Iris pigment epithelial cell (primary cell): ENCODE data around the gene SOX9.
"Not testable (repeated sequence)": the region's sequence is repeated elsewhere in the genome, so short reads cannot be mapped to it uniquely, and the experiment has no call there.

Experiments used
- DNase-seq: peaks from one replicate; pipeline ENCODE4 v3.0.0-alpha.2; 2011; ENCODE audit warnings: low read depth

SOX9 gene

DNA sequence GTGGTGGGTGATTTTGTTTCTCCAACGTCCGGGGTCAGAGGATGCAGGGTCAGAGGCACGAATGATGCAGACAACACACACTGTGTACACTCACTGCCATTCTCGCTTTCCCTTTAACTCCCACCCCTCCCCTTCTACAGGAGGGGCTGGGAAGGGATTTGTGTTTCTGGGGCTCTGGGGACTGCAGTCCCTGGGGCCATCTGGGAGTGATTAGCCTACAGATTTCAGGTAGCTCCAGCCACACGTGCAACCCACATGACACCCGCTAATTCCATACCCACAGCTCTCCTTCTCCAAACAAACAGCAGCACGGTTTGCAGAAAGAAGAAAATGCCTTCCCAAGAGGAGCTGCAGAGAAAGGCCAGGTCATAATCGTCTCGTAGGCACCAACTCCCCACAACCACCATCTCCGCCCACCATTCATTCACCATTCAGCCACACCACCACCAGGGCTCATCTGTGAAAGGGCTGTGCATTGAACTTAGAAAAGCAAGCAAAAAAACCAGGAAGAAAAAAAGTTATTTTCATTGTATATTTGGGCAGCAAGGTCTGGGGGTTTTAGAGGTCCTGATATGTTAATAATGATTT is 9.4 kb upstream of the SOX9 start:
- no peak for DNase-seq

DNA sequence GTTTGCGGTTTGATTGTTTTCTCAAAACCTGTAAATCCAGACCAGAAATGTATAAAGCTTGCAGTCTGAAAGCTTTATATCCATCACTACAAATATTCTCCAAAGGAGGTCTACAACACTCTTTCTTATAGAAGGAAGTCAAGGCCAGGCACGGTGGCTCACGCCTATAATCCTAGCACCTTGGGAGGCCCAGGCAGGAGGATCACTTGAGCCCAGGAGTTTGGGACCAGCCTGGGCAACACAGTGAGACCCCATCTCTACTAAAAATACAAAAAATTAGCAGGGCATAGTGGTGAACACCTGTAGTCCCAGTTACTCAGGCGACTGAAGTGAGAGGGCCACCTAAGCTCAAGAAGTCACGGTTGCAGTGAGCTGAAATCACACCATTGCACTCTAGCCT is 8.9 kb upstream of the SOX9 start:
- not testable (repeated sequence) for DNase-seq

GRCh38 chr17:72113751-72114150 is 7.1 kb upstream of the SOX9 start:
- DNase-seq, result no peak

GRCh38 chr17:72115781-72116525 is 4.9 kb upstream of the SOX9 start:
- DNase-seq, result no peak

- peak; percentile 38 for DNase-seq
These were observed 3.9 kb upstream of the SOX9 start for GRCh38 chr17:72116661-72117521.

DNA sequence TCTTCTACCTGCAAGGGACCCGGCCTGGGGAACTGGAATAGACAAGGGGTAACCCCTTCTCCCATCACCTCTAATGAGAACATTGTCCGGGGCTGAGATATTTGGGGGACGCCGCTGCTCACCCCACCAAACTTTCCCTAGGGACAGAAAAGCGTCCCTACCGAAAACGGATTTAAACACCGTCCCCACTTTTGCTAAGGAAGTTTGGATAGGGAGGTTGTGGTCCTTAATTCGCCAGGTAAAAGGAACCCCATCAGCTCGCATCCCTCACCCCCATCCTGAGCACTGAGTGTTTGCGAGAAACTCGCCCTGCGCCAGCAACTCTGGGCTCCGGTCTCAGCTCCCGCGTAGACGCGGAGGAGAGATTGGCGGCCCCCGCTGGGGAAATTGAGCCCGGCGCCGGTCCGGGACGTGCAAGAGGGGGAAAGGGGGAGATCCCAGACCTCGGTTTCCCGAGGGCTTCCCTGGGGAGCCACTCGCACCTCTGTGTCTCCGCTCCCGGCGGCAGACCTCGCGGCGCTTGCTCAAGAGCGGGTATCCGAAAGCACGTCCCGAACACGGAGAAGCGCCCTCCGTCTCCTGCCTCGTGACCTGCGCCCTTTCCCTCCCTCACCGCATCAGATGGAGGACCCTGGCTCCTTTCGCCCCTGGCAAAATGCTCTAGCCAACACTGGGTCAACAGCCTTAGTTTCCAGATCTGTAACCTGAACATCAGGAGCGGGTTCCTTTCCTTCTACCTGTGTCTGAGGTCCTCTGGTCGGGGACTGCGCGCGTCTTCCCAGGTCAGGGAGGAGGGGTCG is 3.1 kb upstream of the SOX9 start:
- no peak for DNase-seq

DNA sequence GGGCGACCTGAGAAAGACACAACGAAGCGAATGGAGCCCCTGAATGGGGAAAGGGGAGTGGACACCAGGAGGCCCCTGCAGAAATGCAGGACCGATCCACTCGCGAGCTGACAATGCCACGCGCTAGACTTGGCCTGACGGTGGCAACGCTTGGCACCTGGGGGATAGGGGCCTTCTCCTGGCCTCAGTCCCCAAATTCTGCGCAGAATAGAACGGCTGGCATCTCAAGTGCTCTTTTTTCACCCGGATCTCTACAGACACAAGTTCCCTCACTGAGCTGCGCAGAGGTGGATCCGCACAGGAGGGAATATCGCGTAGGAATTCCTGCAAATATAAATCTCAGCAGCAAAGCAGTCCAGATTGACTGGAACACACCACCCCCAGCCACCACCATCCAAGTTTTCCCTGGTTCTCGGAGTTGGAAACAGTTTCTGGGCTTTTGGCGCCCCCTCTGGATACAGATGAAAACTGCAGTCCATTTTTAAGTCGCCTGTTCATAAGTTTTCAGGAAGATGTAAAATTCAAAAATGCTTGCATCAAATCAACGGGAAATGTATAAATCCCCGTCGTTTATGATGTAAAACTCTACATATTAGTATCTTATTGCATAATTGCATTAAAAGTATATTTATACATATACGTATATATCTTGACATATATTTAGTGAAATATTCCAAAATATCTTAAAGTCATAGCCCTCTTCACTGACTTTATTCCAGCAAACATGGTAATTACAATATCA is 2.3 kb upstream of the SOX9 start:
- peak; percentile 74 for DNase-seq

DNA sequence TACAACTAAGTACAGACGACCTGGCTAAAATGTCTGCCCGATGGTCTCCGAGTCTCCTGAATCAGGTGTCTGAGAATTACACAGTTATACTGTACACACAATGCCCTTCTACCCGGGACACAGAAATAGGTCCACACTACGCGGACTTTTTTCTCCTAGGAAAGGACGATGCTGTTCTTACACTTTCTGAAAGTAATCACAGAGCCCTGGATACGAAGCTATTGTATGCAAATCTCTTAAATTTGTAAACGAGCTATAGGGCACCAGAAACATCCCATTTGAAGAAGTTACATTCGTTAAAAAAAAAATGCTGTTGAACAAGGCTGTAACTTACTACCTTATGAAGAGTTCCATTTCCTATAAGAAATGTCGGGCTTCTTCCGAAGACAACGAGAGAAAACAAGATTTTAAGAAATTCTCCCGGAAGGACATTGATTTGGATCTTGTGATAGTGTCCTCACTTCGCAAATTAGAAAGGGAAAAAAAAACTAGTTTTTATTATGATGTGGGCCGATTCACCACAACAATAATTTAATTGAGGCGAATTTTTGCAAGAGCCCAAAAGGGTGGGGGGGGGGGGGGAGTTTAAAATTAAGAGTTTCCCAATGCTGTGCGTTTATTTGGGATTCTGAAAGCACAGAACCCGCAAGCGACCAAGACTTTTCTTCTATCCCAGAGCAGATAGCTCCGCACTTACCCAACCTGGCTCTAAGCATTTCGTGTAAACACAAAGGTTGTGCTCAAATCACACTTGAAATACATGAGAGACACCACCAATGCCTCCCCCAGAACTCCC is 1.5 kb upstream of the SOX9 start:
- no peak for DNase-seq

- peak; percentile 87 for DNase-seq
These were observed 763 bp upstream of the SOX9 start for GRCh38 chr17:72119873-72120641.

GRCh38 chr17:72121164-72122009 is 567 bp downstream of the SOX9 start:
- peak; percentile 73 for DNase-seq

DNA sequence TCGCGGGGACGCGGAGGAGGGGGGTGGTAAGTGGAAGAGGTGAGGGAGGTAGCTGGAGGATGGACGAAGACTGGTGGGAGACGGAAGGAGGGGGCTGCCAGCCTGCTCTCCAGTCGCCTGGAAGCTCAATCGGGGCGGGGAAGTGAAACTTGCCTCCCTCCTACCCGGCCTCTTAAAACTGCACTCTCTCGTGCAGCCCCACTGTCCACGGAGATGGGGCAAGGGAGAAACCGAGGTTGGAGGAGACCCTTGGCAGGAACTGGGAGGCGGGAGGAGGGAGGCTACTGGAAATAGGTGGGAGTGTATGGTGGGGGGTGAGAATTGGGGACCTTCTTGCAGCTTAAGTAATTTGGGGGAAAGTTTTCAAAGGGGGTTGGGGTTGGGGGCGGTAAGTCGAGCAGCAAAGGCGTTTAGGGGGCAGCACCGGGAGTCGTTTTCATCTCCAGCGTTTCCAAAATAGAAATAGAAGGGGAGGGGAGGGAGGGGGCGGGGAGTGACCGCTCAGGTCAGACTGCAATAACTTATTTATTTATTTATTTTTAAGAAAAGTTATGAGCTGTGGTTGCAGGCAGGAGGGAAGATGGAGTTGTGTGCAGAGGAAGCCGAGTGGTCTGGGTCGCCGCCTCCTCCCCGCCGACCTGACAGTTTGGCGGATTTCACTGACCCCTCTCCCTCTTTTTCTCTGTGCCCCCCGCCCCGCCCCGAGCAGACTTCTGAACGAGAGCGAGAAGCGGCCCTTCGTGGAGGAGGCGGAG is 1.4 kb downstream of the SOX9 start:
- DNase-seq, result peak; percentile 34

DNA sequence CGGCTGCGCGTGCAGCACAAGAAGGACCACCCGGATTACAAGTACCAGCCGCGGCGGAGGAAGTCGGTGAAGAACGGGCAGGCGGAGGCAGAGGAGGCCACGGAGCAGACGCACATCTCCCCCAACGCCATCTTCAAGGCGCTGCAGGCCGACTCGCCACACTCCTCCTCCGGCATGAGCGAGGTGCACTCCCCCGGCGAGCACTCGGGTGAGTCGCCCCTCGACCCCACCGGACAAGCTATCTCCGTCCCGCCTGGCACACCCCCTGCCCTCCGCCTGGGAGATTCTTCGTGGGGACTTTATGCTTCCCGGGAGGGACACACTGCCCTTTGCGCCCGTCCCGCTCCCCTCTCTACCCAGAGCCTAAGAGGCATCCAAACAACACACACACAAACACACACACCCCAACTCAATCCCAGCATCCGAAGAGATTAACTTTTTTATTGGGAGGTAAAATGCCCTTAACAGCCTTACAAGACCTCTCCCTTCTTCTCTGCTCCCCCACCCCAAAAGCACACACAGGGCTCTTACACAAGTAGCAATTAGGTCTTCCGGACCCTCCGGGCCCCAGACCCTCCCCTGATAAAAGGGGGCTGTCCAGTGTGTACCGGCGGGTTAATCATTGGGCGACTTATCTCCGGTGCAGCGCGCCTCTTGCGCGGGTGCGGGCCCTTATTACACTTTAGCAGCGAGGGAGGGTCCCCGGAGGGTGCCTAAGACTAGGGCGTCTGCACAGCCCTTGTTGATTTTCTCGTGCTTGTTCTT is 2.1 kb downstream of the SOX9 start:
- DNase-seq, result peak; percentile 54

GRCh38 chr17:72123530-72124437 is 3.0 kb downstream of the SOX9 start:
- DNase-seq, result no peak

DNA sequence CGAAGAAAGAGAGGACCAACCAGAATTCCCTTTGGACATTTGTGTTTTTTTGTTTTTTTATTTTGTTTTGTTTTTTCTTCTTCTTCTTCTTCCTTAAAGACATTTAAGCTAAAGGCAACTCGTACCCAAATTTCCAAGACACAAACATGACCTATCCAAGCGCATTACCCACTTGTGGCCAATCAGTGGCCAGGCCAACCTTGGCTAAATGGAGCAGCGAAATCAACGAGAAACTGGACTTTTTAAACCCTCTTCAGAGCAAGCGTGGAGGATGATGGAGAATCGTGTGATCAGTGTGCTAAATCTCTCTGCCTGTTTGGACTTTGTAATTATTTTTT is 3.6 kb downstream of the SOX9 start:
- DNase-seq, result no peak

DNA sequence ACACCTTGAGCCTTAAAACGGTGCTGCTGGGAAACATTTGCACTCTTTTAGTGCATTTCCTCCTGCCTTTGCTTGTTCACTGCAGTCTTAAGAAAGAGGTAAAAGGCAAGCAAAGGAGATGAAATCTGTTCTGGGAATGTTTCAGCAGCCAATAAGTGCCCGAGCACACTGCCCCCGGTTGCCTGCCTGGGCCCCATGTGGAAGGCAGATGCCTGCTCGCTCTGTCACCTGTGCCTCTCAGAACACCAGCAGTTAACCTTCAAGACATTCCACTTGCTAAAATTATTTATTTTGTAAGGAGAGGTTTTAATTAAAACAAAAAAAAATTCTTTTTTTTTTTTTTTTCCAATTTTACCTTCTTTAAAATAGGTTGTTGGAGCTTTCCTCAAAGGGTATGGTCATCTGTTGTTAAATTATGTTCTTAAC is 4.4 kb downstream of the SOX9 start:
- DNase-seq, result no peak

- peak; percentile 38 for DNase-seq
These were observed 4.9 kb downstream of the SOX9 start for GRCh38 chr17:72125742-72126141.
